ENCODE data around the gene RPS19.

The RPS19 gene

GRCh38 chr19:41915776-41916414 is 55.8 kb downstream of the RPS19 start:
- DNase-seq: no peak

GRCh38 chr19:41917676-41918075 is 57.6 kb downstream of the RPS19 start:
- DNase-seq: no peak

DNA sequence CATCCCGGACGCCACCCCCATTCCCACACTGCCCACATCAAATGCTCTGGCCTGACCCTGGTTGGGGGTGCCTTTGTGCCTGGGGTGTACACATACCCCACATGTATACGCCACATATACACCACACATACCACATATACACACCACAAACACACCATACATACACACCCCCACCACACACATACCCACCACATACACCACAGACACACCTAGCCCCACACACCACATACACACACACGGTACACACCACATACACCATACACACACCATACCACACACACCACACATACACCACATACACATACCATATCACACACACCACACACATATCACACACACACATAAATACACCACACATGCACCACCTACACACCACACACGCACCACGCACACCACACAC is 58.0 kb downstream of the RPS19 start:
- DNase-seq: no peak

- no peak for DNase-seq
These were observed 58.7 kb downstream of the RPS19 start for GRCh38 chr19:41918653-41919244.

GRCh38 chr19:41919948-41920712 is 60.1 kb downstream of the RPS19 start:
- no peak for DNase-seq

GRCh38 chr19:41920882-41921576 is 61.0 kb downstream of the RPS19 start:
- DNase-seq: no peak

- no peak for DNase-seq
These were observed 61.8 kb downstream of the RPS19 start for GRCh38 chr19:41921577-41922576.
